ENCODE data around the gene HELT.

HELT gene

GRCh38 chr4:185004562-185005218, 13.6 kb upstream of the HELT start:
- DNase-seq = no peak

DNA sequence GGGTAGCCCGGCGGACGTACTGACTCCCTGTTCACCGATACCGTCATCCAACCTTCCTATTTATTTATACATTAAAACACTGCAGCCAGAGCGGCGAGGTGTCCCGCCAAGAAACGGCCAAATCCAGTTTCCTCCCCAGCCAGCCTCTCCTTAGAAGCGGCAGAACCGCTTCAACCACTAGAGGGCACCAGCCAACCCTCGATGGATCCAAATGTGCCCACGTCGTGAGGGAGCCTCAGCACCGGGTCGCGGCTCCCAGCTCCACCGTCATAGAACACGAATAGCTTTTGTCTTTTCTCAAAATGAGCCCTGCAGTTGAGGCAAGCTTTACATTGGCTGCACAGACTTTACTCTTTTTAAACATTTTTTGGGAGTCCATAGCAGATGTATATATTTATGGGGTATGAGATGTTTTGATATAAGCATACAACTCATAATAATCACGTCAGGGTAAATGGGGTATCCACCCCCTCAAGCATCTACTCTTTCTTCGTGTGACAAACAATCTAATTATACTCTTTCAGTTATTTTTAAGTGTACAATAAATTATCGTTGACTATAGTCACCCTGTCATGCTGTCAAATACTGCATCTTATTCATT, 13.0 kb upstream of the HELT start:
- no peak for DNase-seq

DNA sequence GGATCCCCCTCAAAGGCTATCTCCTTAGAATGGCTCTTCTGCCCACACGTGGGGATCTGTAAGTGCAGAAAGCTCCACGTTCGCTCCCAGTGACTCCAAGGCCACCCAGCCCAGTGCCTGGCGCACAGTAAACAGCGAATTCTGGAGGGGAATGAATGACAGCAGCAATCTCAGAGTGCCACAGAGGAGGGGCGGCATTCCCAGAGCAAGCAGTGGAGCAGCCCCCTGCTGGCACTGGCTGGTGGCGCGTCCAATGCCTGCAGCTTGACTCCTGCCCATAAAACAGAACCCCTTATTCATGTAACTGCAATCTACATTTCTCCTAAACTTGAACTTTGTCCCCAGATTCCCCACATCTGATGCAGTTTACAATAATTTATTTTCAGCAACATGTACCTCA, 6.9 kb upstream of the HELT start:
- DNase-seq = no peak

GRCh38 chr4:185013417-185014125, 4.7 kb upstream of the HELT start:
- no peak for DNase-seq

- no peak for DNase-seq
Observed at GRCh38 chr4:185015108-185015507, 3.2 kb upstream of the HELT start.

DNA sequence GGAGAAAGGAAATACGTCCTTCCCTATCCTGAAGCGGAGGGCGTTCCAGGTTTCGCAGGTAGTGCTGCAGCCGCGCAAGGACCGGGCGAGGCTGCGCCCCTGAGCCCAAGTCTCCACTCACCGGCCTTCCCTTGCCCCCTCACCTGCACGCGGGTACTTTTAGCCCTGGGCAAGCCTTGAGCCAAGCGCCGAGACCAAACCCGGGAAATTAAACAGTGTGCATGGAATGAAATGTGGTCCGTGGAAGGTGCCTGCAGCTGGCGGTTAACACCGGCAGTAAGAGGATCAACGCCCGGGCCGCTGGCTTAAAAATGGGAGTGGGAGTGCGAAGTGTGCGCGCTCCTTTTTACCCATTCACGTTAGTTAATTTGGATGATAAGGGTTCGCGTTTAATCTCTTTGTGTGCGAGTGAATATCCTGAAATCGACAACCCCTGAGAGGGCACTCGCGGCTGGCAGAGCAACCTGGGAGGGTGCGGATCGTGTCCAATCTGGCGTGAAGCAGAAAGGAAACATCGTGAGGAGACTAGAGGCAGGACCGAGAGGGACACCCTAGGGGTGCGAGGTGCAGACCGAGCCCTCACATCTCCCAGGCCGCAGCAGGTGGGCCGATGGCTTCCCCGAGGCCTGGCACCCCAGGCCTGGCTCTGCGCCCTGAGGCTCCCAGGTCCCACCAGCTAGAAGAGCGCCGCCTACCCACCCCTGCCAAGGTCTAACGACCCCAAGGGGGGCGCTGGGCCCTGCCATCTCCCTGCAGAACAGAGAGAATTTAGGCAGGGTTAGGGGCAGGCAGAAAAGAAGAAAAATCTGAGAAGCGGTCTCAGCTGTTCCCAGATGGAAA, 2.0 kb upstream of the HELT start:
- DNase-seq = no peak

- no peak for DNase-seq
Observed at GRCh38 chr4:185016946-185017758, 1.1 kb upstream of the HELT start.

DNA sequence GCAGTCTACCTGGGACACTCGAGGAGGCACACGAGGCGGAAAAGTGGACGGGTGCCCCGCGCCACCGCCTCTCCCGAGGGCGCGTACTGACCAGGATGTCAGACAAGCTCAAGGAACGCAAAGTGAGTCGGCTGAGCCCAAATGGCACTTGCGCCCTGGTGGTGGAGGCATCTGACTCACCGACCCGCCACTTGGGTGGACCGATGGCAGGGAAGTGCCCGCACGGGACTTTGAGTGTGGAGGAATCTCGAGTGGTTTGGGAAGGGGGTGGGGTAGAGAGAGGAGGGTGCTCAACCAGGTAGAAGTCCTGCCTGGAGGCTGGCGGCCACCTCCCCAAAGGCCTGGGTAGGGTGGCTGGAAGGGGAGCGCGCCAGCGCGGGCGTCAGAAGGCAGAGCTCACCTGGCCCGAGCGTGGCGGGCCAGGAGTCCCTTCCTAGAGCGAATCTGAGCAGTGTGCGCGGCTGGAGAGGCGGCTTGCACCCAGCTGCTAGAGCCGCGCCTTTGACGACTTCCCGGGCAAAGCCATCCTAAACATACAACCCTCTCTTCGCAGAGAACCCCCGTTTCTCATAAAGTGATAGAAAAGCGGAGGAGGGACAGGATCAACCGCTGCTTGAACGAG, 655 bp downstream of the HELT start:
- no peak for DNase-seq

DNA sequence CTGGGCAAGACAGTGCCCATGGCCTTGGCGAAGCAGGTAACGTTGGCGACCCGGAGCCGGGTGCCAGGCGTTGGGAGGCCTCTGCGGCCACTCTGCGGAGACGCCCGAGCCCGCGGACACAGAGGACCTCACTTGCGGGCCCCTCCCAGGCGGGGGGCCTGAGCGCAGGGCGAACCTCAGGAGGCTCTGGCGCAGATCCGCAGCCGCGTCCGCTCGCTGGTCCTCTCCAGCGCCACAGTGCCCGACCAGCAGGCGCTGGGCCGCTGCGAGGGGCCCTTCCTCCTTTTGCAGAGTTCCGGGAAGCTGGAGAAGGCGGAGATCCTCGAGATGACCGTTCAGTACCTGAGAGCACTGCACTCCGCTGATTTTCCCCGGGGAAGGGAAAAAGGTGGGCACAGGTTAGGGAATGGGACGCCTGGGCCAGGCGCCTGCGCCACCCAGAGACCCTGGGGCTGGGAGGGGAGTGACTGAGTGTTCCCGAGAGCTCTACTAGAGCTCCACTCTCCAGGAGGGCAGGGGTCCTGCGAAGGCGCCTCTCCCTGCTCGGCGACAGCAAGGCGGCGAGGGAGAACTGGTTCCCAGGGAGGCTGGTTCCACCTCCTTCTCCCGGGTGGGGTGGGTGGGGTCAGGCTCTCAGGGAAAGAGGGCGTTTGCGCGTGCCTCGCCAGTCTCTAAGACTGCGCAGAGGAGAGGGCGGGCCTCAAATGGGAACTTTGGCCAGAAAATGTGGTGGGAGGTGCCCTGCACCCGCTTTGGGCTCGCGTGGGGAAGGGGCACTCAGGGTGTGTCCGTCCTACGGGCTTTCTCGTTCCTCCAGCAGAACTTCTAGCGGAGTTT, 1.4 kb downstream of the HELT start:
- DNase-seq = no peak

GRCh38 chr4:185020293-185020808, 2.1 kb downstream of the HELT start:
- no peak for DNase-seq

DNA sequence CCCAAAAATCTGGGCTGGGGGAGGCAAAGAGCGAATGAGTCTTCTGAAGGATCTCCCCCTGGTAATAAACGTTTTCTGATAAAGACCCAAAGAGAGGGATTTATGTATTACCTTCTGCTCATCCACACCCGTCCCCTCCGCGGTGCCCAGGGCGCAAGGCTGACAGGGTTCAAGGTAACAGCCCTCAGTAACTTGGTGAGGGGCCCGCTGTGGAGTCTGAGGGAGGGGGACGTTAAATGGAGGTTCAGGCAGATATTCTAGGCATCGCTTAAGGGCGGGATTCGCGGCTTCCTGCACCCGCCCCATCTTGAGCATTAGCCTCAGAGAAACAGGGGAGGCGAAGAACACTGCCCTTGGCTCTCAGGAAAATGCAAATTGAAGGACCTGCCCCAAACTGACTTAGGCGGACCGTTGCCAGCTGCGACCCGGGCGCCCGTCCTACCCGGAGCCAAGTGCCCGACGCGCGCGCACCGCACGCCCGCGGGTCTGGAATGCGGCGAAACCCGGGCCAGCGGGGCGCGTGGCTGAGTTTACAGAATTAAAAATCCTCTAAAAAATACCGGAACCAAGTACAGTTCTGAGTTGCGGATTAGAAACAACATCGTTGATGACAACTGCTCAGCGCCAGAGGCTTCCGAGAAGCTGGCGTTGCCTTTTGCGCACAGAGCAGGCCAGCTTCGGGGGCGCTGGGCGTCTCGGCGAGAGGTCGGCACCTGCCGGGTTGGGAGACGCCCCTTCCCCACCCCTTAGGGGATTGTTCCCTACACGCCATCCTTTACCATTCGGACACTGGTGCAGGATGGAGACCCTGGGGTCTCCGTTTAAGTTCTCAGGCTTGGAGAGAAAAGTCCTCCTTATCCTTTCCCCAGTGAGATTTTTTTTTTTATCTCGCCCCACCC, 2.8 kb downstream of the HELT start:
- no peak for DNase-seq

DNA sequence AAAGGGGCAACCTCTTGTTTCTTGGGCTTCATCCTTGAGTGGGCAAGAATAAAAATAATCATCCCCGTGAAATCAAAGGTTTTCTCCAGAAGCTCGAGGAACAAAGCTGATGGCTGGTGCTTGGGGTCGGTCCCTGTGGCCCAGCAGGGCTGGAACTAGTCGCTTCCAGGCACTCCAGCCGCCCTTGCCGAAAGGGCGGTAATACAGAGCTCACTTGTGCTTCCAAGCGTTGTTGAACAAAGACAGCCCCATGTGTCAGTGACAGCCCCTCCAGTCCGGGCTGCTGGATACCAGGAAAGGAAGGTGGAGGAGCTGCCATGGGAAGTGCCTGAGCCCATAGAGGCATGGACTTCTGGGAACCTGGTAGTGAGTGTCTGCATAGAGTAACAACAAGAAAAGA, 5.2 kb downstream of the HELT start:
- DNase-seq = no peak

DNA sequence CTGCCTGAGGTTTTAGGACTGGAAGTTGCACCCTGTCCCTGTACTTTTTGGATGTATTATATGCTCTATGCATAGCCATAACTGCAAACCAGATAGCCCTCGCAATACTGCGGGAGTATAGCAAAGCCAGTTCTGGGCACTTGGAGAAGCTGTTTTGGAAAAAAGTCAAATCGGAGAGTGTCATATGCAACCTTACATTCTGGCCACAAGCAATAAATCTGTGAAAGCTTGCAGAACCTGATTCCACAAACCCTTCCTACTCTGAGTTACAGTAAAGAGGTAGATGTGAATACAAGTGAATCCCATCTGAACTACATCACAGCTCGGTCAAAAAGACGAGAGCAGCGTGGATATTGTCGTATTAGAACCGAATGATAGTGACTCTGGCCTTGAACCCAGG, 10.3 kb downstream of the HELT start:
- no peak for DNase-seq

GRCh38 chr4:185031611-185032010, 13.3 kb downstream of the HELT start:
- no peak for DNase-seq

- DNase-seq = no peak
Observed at GRCh38 chr4:185033072-185033471, 14.8 kb downstream of the HELT start.

DNA sequence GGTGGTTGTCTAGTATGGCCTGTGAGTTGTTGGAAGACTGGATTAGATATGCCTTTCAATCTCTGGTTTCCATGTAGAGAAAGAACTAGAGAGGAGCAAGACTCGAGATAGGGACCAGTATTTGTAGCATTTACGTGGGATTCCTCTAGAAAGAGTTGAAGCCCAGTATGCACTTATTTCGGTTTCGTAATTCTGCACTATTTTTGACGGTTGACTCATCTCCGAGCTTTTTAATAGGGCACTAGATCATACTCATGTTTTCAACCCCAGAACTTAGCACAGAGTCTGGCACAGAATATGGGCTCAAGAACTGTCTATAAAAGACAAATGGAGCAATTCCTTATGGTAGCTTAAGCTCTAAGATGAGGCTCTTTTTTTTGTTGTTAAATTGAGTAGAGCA, 15.7 kb downstream of the HELT start:
- no peak for DNase-seq

DNA sequence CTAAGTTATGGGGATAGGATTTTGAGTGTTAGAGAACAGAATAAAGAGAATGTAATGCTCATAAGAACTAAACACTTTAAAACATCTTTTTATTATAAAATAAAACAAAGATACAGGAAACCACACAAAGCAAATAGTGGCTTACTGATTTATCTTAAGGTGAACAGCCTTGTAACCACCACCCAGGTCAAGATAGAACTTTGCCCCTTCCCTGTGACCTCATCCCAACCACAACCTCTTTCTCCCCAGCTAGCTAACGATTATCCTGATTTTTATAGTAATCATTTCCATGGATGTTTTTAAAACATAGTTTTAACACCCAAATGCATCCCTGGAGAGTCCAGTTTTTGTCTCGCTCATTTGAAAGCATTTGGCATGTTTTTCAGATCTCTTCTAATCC, 17.0 kb downstream of the HELT start:
- DNase-seq = no peak

DNA sequence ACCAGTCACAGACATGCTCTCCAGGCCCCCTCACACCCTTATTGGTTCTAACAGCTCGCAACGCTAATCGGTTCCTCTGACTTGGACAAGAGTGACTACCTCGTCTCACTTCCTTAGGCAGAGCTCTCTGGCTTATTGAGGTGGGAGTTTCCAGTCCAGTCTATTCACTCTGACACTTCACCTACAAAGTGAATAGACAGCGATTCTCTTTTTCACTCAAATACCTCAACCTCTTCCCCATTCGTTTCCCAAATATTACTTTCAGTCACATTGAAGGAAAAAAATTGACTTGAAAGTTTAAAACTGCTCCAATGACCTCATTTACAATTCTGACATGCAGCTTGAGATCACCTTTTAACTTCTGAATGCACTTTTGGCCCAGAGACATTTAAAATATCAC, 17.7 kb downstream of the HELT start:
- no peak for DNase-seq

- no peak for DNase-seq
Observed at GRCh38 chr4:185036842-185037241, 18.6 kb downstream of the HELT start.
